Measurements from ENCODE around the gene ZNF407. TPM values are rescaled to one million over a fixed set of nuclear protein-coding genes. Genes with fewer than 3 reads are reported as not detected.

Gene ZNF407
- total and polyA plus RNA-seq, 2 experiments from 2014 or later = 2.1 to 10.4 TPM

GRCh38 chr18:74878267-74878666, 280.6 kb downstream of the ZNF407 start:
- DNase-seq (ENCODE audit: low spot score) (no peak), ATAC-seq (no peak)
- H3K4me1 Mint-ChIP-seq = peaks cover 17% of the 10 kb centered on the region
- no peak overlapping the region for H2AFZ ChIP-seq
- H3K4me3 Mint-ChIP-seq = no peak overlapping the region
- H3K9me2 ChIP-seq (ENCODE audit: insufficient read depth) = no peaks in the 10 kb centered on the region
- H3K36me3 Mint-ChIP-seq (ENCODE audit: low read depth) = peaks cover 3% of the 10 kb centered on the region; the same call in 2 of the 3 replicates
- TF ChIP-seq ZNF114 (CRISPR knock-in tag; IDR thresholded peaks at IDR 0.05) = no peak
- TF ChIP-seq ZNF331 (CRISPR knock-in tag; IDR thresholded peaks at IDR 0.05; ENCODE audit: low read depth) = no peak
- TF ChIP-seq POLR2AphosphoS5 (IDR thresholded peaks at IDR 0.05; ENCODE audit: low read depth) = no peak
- TF ChIP-seq ETS1 (IDR thresholded peaks at IDR 0.05) = no peak
- TF ChIP-seq ZNF462 (CRISPR knock-in tag; IDR thresholded peaks at IDR 0.05) = no peak
- no peak for TF ChIP-seq NANOG (IDR thresholded peaks at IDR 0.05; ENCODE audit: borderline replicate concordance)
- TF ChIP-seq JUNB (IDR thresholded peaks at IDR 0.05; ENCODE audit: unreplicated experiment) = no peak
- no peak for TF ChIP-seq REST (IDR thresholded peaks at IDR 0.05; ENCODE audit: unreplicated experiment)
- TF ChIP-seq STAT1 (IDR thresholded peaks at IDR 0.05; ENCODE audit: unreplicated experiment) = no peak
- no peak for TF ChIP-seq CTCF (conservative IDR thresholded peaks at IDR 0.05; ENCODE audit: low read depth in 2 of 2)
- no peak for TF ChIP-seq CREB1 (CRISPR knock-in tag; IDR thresholded peaks at IDR 0.05; ENCODE audit: low read depth)
- TF ChIP-seq EZH2phosphoT487 (IDR thresholded peaks at IDR 0.05; ENCODE audit: unreplicated experiment) = no peak
- no peak overlapping the region for H3K4me2 ChIP-seq
- no peak overlapping the region for H3K4me3 ChIP-seq
- H3F3A ChIP-seq (replicated peaks; ENCODE audit: low read depth) = no peaks in the 10 kb centered on the region
- no peaks in the 10 kb centered on the region for H3K79me2 ChIP-seq (replicated peaks; ENCODE audit: insufficient read depth)
- no peaks in the 10 kb centered on the region for H3K9me3 Mint-ChIP-seq
- H3K36me3 ChIP-seq (ENCODE audit: insufficient read depth) = no peaks in the 10 kb centered on the region
- H3K27ac ChIP-seq (ENCODE audit: low read depth) = no peak overlapping the region
- no peak overlapping the region for H3K27ac Mint-ChIP-seq
- no peaks in the 10 kb centered on the region for H4K20me1 ChIP-seq (replicated peaks; ENCODE audit: insufficient read depth)
- H3K4me1 ChIP-seq (ENCODE audit: insufficient read depth) = peaks cover 10% of the 10 kb centered on the region
- H3K27me3 Mint-ChIP-seq (ENCODE audit: insufficient read depth, low read depth, poor library complexity) = peaks cover 2% of the 10 kb centered on the region
- H3K27me3 ChIP-seq (ENCODE audit: insufficient read depth) = no peaks in the 10 kb centered on the region
